PC-9 (cell line): Measurements from ENCODE around the gene CEP170B.

Experiments
- CTCF ChIP-seq: fragments of 200-600 bp; sonication (generic); conservative IDR thresholded peaks from 2 replicates; pipeline ENCODE4 v1.6.1; 2017; ENCODE audit warnings: mixed run types, antibody characterized with exemption, mild to moderate bottlenecking, moderate library complexity
- EZH2 ChIP-seq: fragments of 200-600 bp; sonication (generic); IDR thresholded peaks from 2 replicates; pipeline ENCODE4 v1.8.0; 2017; ENCODE audit warnings: antibody characterized with exemption, low read depth

- TF ChIP-seq CTCF, result no peak
- TF ChIP-seq EZH2, result no peak
These were observed 15.0 kb downstream of the CEP170B start for GRCh38 chr14:104879983-104880565.
